GM23248 (cell line): Measurements from ENCODE around the gene EML6. TPM values are rescaled to one million over a fixed set of nuclear protein-coding genes. Genes with fewer than 3 reads are reported as not detected.

Experiments used
- DNase-seq: peaks from one replicate; pipeline ENCODE4 v3.0.0-alpha.2; 2015
- H2AFZ ChIP-seq: fragments of 200-600 bp; sonication (generic); 2 replicates; pipeline ENCODE4 v1.6.1; 2016; ENCODE audit warnings: antibody characterized with exemption
- H3F3A ChIP-seq: fragments of 200-600 bp; sonication (generic); 2 replicates; pipeline ENCODE4 v1.6.1; 2016; ENCODE audit warnings: mild to moderate bottlenecking, antibody characterized with exemption, mixed run types; ENCODE audit not compliant: insufficient read depth
- H3K27ac ChIP-seq: fragments of 200-600 bp; sonication (generic); 2 replicates; pipeline ENCODE4 v1.5.1; 2016; ENCODE audit warnings: mild to moderate bottlenecking
- H3K27me3 ChIP-seq: fragments of 200-600 bp; sonication (generic); replicated peaks from 2 replicates; pipeline ENCODE4 v1.6.1; 2016; ENCODE audit warnings: mild to moderate bottlenecking; ENCODE audit not compliant: insufficient read depth
- H3K36me3 ChIP-seq: fragments of 200-600 bp; sonication (generic); 2 replicates; pipeline ENCODE4 v1.6.1; 2016; ENCODE audit warnings: low read depth, mild to moderate bottlenecking
- H3K4me1 ChIP-seq: fragments of 200-600 bp; sonication (generic); 2 replicates; pipeline ENCODE4 v1.6.1; 2016; ENCODE audit warnings: mild to moderate bottlenecking; ENCODE audit not compliant: insufficient read depth
- H3K4me2 ChIP-seq: fragments of 200-600 bp; sonication (generic); one replicate; pipeline ENCODE4 v1.6.1; 2016; ENCODE audit warnings: mild to moderate bottlenecking; ENCODE audit not compliant: unreplicated experiment
- H3K4me3 ChIP-seq: fragments of 200-600 bp; sonication (generic); 2 replicates; pipeline ENCODE4 v1.5.1; 2016; ENCODE audit warnings: mild to moderate bottlenecking
- H3K79me2 ChIP-seq: fragments of 200-600 bp; sonication (generic); 2 replicates; pipeline ENCODE4 v1.6.1; 2016; ENCODE audit warnings: mild to moderate bottlenecking; ENCODE audit not compliant: insufficient read depth
- H3K9ac ChIP-seq: fragments of 200-600 bp; sonication (generic); 2 replicates; pipeline ENCODE4 v1.6.1; 2016; ENCODE audit warnings: mild to moderate bottlenecking
- H3K9me2 ChIP-seq: fragments of 200-600 bp; sonication (generic); 2 replicates; pipeline ENCODE4 v1.6.1; 2016; ENCODE audit warnings: mixed run types, mild to moderate bottlenecking, moderate library complexity; ENCODE audit not compliant: insufficient read depth
- H3K9me3 ChIP-seq: fragments of 200-600 bp; sonication (generic); one replicate; pipeline ENCODE4 v1.6.1; 2017; ENCODE audit warnings: low read depth
- H4K20me1 ChIP-seq: fragments of 200-600 bp; sonication (generic); 2 replicates; pipeline ENCODE4 v1.6.0; 2016; ENCODE audit not compliant: insufficient read depth
- EZH2 ChIP-seq: fragments of 200-600 bp; sonication (generic); IDR thresholded peaks from 2 replicates; pipeline ENCODE4 v1.6.1; 2018; ENCODE audit warnings: antibody characterized with exemption, mild to moderate bottlenecking; ENCODE audit not compliant: insufficient read depth, poor library complexity, severe bottlenecking
- EZH2phosphoT487 ChIP-seq: fragments of 200-600 bp; sonication (generic); IDR thresholded peaks from 2 replicates; pipeline ENCODE4 v1.6.1; 2018; ENCODE audit warnings: antibody characterized with exemption, moderate library complexity, mild to moderate bottlenecking, low read depth; ENCODE audit not compliant: insufficient read depth
- whole genome bisulfite sequencing, 2 experiments: methylation state at CpG; one replicate each; pipeline ENCODE4 v1.1.6; 2015 to 2017; ENCODE audit warnings: low lambda C conversion rate in 2 of 2, low coverage in 1 of 2; ENCODE audit errors: missing lambda C conversion rate in 2 of 2; 5-methylcytosine and 5-hydroxymethylcytosine counted together
- in situ Hi-C: fragments of 300-500 bp; cut with MboI; formaldehyde crosslinking; loops from 2 replicates; pipeline ENCODE4 v1.15.0; 2020
- polyA plus RNA-seq: library from polyadenylated mRNA; unstranded; fragments of >200 nt; fragmentation: Nextera tagmentation; extraction: Ambion mirVana; gene quantifications from 2 replicates; pipeline ENCODE4 v1.2.1, GENCODE V29; 2016
- total RNA-seq: library from RNA; depleted of rRNA; stranded (reverse); fragments of >200 nt; shearing (Covaris generic); gene quantifications from 2 replicates; pipeline ENCODE4 v1.2.3, GENCODE V29; 2014

EML6 gene
- total and polyA plus RNA-seq, 2 experiments from 2014 or later: 0.54 to 0.76 TPM

- Histone ChIP-seq H3K9me2 (no peaks in the 10 kb centered on the region), H3K9me3 (peaks cover 4% of the 10 kb centered on the region), H4K20me1 (no peaks in the 10 kb centered on the region), H3F3A (peaks cover 19% of the 10 kb centered on the region), H3K27me3 (no peaks in the 10 kb centered on the region), H3K36me3 (no peaks in the 10 kb centered on the region), H3K4me1 (peaks cover 17% of the 10 kb centered on the region), H3K27ac (no peak overlapping the region), H3K79me2 (no peaks in the 10 kb centered on the region), H3K4me3 (no peak overlapping the region), H2AFZ (no peak overlapping the region), H3K4me2 (no peak overlapping the region), H3K9ac (no peak overlapping the region)
- TF ChIP-seq EZH2phosphoT487 (no peak), EZH2 (no peak)
- in situ Hi-C loops: no loop called here
- WGBS, 2 experiments: 46 to 65% methylated on average over 2 of the region's 2 CpGs
- no peak for DNase-seq
These were observed 53.0 kb downstream of the EML6 start for GRCh38 chr2:54776494-54776893.

DNA sequence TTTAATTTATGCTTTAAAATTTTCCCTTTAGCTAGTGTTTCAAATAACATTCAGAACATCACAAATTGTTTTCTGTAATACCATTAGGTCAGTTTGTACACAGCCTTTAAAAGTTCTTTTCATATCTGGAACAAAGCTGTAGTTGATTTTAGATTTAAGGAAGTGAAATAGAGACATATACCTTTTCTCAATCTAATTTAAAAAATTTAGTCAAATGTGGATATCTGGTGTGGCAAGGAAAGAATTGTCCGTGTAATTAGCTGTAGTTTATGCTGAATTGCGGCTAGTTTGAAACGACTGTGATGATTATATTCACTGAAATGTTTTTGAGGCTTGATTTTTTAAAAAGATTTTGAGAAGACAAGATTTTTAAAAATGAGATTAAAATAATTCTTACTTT is 59.9 kb downstream of the EML6 start:
- Histone ChIP-seq H3K27me3 (no peaks in the 10 kb centered on the region), H3K27ac (no peak overlapping the region), H3K4me3 (no peak overlapping the region), H4K20me1 (no peaks in the 10 kb centered on the region), H3K4me2 (no peak overlapping the region), H3K36me3 (no peaks in the 10 kb centered on the region), H3K9me2 (no peaks in the 10 kb centered on the region), H2AFZ (no peak overlapping the region), H3F3A (no peaks in the 10 kb centered on the region), H3K9me3 (no peaks in the 10 kb centered on the region), H3K79me2 (no peaks in the 10 kb centered on the region), H3K4me1 (no peaks in the 10 kb centered on the region), H3K9ac (no peak overlapping the region)
- TF ChIP-seq EZH2 (no peak), EZH2phosphoT487 (no peak)
- no peak for DNase-seq
- in situ Hi-C loops: no loop called here
- WGBS, 2 experiments: 90 to 92% methylated on average over 3 of the region's 3 CpGs

DNA sequence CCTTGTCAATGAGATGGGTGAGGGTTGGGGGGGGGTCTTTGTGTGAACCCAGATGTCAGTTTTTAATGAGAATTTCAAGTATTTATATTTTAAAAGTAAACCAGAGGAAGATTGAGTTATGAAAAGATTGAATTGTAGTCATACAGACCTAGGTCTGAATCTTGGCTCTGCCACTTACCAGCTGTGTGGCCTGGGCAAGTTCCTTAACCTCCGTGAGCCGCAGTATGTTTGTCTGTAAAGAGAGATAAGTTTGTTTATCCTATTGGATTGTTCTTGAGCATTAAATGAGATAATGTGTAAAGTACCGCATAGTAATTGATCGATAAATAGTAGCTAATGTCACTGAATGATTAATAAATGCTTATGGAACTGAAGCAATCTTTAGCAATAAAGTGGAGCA is 63.8 kb downstream of the EML6 start:
- H3K4me2 ChIP-seq: no peak overlapping the region
- DNase-seq: no peak
- 98 to 99% methylated on average over 4 of the region's 4 CpGs for WGBS, 2 experiments
- no peak overlapping the region for H3K27ac ChIP-seq
- H4K20me1 ChIP-seq: no peaks in the 10 kb centered on the region
- TF ChIP-seq EZH2: no peak
- TF ChIP-seq EZH2phosphoT487: no peak
- H3K79me2 ChIP-seq: no peaks in the 10 kb centered on the region
- no peaks in the 10 kb centered on the region for H3K4me1 ChIP-seq
- H3K36me3 ChIP-seq: no peaks in the 10 kb centered on the region
- H2AFZ ChIP-seq: no peak overlapping the region
- no peaks in the 10 kb centered on the region for H3F3A ChIP-seq
- no peak overlapping the region for H3K4me3 ChIP-seq
- no peaks in the 10 kb centered on the region for H3K27me3 ChIP-seq
- in situ Hi-C loops: no loop called here
- no peak overlapping the region for H3K9ac ChIP-seq
- no peaks in the 10 kb centered on the region for H3K9me2 ChIP-seq
- H3K9me3 ChIP-seq: no peaks in the 10 kb centered on the region

- Histone ChIP-seq H3K9ac (no peak overlapping the region), H3K4me2 (no peak overlapping the region), H3F3A (no peaks in the 10 kb centered on the region), H3K4me3 (no peak overlapping the region), H3K27me3 (no peaks in the 10 kb centered on the region), H3K36me3 (no peaks in the 10 kb centered on the region), H2AFZ (no peak overlapping the region), H3K27ac (no peak overlapping the region), H3K9me3 (no peaks in the 10 kb centered on the region), H4K20me1 (no peaks in the 10 kb centered on the region), H3K79me2 (no peaks in the 10 kb centered on the region), H3K9me2 (no peaks in the 10 kb centered on the region), H3K4me1 (no peaks in the 10 kb centered on the region)
- in situ Hi-C loops: no loop called here
- WGBS, 2 experiments: 93 to 95% methylated on average over 17 of the region's 17 CpGs
- DNase-seq: no peak
- TF ChIP-seq EZH2: no peak
- TF ChIP-seq EZH2phosphoT487: no peak
These were observed 64.4 kb downstream of the EML6 start for GRCh38 chr2:54787755-54788366.

DNA sequence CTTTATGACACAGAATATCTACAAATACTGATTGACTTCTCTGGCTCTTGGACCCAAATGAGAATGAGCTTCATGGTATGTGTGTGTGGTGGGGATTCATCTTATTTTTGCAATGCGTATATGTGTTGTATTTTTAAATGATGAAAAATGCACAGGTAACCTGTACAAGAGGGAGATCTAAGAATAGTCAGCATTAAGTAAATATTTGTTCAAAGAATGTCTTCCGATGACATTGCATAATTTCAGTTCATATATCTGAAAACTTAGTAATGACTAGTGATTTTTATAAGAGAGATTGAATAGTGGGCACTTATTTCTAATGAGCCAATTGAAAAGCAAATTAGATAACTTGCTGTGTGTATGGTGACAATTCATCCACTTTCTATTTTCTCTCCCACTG is 66.4 kb downstream of the EML6 start:
- no peaks in the 10 kb centered on the region for H4K20me1 ChIP-seq
- H3K36me3 ChIP-seq: no peaks in the 10 kb centered on the region
- H3K79me2 ChIP-seq: no peaks in the 10 kb centered on the region
- H3K9me3 ChIP-seq: no peaks in the 10 kb centered on the region
- no peaks in the 10 kb centered on the region for H3K9me2 ChIP-seq
- 98 to 100% methylated on average over 2 of the region's 2 CpGs for WGBS, 2 experiments
- no peak for DNase-seq
- H3K27me3 ChIP-seq: no peaks in the 10 kb centered on the region
- no peak overlapping the region for H3K27ac ChIP-seq
- H3K4me1 ChIP-seq: no peaks in the 10 kb centered on the region
- no peak overlapping the region for H3K4me3 ChIP-seq
- in situ Hi-C loops: no loop called here
- H3K4me2 ChIP-seq: no peak overlapping the region
- H2AFZ ChIP-seq: no peak overlapping the region
- TF ChIP-seq EZH2 (no peak), EZH2phosphoT487 (no peak)
- no peak overlapping the region for H3K9ac ChIP-seq
- H3F3A ChIP-seq: no peaks in the 10 kb centered on the region
